ENCODE measurements around the gene C4orf17. TPM values are rescaled to one million over a fixed set of nuclear protein-coding genes. Genes with fewer than 3 reads are reported as not detected.

The C4orf17 gene
- total RNA-seq, 2 experiments from 2014 or later: not detected

DNA sequence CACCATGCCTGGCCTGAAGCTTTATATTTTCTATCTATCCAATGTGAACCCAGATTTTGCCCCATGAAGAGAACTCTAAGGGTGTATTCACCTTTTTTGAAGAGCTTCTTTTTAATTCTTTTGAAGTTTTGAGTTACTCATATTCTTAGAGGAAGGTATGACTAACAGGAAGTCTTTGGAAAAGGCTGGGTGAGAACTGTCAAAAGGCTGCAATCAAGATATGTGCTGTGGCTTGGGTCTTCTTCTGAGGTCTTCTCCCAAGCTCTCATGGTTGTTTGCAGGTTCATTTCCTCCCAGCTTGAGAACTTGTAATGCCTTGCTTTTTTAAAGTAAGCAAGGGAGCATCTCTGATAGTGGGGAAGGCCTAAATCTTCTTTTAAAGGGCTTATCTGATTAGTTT is 3.1 kb upstream of the C4orf17 start:
- no peaks in the 10 kb centered on the region for H3K27me3 ChIP-seq (ENCODE audit: control insufficient read depth in 1 of 2, insufficient read depth in 2 of 2, low read length in 2 of 2)
- Mint-ChIP-seq H3K4me1 (ENCODE audit: low read depth) (peaks cover 62% of the 10 kb centered on the region), H3K36me3 (ENCODE audit: low read depth) (no peaks in the 10 kb centered on the region), H3K27ac (peak overlapping the region; percentile 90), H3K27me3 (no peaks in the 10 kb centered on the region), H3K9me3 (peaks cover 2% of the 10 kb centered on the region), H3K4me3 (peak overlapping the region; percentile 50)
- peak; percentile 96 for ATAC-seq (ENCODE audit: poor library complexity)
- H3K4me1 ChIP-seq (ENCODE audit: insufficient read depth, low read length): peaks cover 28% of the 10 kb centered on the region
- ChIA-PET POLR2A (interaction anchor here (0.6 to 2.0 kb wide), 4 partner anchors 9 to 439 kb away, joined by 3 to 7 read pairs (median 5); partner anchors contain the start of genes DNAJB14 and TRMT10A), CTCF (no interaction called here)
- no peaks in the 10 kb centered on the region for H3K9me3 ChIP-seq (ENCODE audit: control insufficient read depth in 1 of 2, insufficient read depth in 1 of 2, low read length in 2 of 2)
- H3K27ac ChIP-seq (ENCODE audit: low read depth in 1 of 2, low read length in 2 of 2): peak overlapping the region; percentile 8 to 21
- H3K36me3 ChIP-seq (ENCODE audit: insufficient read depth, low read length): no peaks in the 10 kb centered on the region
- intact Hi-C loops (cut with DNase I, micrococcal nuclease): no loop called here
- H3K4me3 ChIP-seq (ENCODE audit: low read length): no peak overlapping the region
- TF ChIP-seq, protein P1, sequence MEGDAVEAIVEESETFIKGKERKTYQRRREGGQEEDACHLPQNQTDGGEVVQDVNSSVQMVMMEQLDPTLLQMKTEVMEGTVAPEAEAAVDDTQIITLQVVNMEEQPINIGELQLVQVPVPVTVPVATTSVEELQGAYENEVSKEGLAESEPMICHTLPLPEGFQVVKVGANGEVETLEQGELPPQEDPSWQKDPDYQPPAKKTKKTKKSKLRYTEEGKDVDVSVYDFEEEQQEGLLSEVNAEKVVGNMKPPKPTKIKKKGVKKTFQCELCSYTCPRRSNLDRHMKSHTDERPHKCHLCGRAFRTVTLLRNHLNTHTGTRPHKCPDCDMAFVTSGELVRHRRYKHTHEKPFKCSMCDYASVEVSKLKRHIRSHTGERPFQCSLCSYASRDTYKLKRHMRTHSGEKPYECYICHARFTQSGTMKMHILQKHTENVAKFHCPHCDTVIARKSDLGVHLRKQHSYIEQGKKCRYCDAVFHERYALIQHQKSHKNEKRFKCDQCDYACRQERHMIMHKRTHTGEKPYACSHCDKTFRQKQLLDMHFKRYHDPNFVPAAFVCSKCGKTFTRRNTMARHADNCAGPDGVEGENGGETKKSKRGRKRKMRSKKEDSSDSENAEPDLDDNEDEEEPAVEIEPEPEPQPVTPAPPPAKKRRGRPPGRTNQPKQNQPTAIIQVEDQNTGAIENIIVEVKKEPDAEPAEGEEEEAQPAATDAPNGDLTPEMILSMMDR (IDR thresholded peaks at IDR 0.05): no peak
- peak in 8 of 14 experiments; percentile 0 to 56 (median 36) for DNase-seq

DNA sequence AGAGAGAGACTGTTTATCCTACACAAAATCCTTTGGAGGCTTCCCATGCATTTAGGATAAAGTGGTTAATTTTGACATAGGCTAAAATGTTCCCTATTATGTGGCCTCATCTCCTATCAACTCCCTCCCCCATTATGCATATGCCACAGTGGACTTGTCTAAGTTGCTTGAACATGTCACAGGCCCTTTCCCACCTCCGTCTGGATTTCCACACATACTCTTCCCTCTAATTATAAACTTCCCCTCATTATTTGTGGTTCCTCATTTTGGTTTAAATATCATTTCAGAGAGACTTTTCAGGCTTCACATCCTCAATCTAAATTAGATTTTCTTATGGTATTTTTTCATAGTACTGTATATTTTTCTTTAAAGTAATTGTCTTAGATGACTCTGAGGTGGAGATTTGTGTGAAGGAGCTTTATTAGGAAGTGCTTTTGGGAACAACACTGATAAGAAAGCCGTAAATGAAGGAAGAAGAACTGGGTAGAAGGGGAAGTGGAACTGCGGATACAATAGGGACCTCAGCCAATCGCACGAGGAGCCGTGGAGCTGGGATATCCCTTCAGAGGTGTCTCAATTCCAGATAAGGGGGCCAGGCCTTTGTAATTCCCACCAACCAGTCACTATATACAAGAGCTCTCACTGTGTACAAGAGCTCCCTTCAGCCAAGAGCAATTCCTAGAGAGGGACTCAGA is 7.9 kb downstream of the C4orf17 start:
- no peak overlapping the region for H3K4me3 ChIP-seq (ENCODE audit: low read length)
- H3K36me3 ChIP-seq (ENCODE audit: insufficient read depth, low read length): no peaks in the 10 kb centered on the region
- DNase-seq (no peak), ATAC-seq (ENCODE audit: poor library complexity) (no peak)
- Mint-ChIP-seq H3K27me3 (no peaks in the 10 kb centered on the region), H3K4me3 (no peak overlapping the region), H3K9me3 (no peaks in the 10 kb centered on the region), H3K27ac (no peak overlapping the region), H3K4me1 (ENCODE audit: low read depth) (no peaks in the 10 kb centered on the region), H3K36me3 (ENCODE audit: low read depth) (no peaks in the 10 kb centered on the region)
- CTCF ChIA-PET: no interaction called here
- no peaks in the 10 kb centered on the region for H3K4me1 ChIP-seq (ENCODE audit: insufficient read depth, low read length)
- TF ChIP-seq, protein P1 (IDR thresholded peaks at IDR 0.05): no peak
- H3K27me3 ChIP-seq (ENCODE audit: control insufficient read depth in 1 of 2, insufficient read depth in 2 of 2, low read length in 2 of 2): no peaks in the 10 kb centered on the region
- intact Hi-C loops (cut with DNase I, micrococcal nuclease): no loop called here
- POLR2A ChIA-PET: interaction anchor here (0.8 kb wide), 1 partner anchor 376 kb away, joined by 3 read pairs; the partner anchor contains the start of gene LAMTOR3
- H3K9me3 ChIP-seq (ENCODE audit: control insufficient read depth in 1 of 2, insufficient read depth in 1 of 2, low read length in 2 of 2): no peaks in the 10 kb centered on the region
- no peak overlapping the region for H3K27ac ChIP-seq (ENCODE audit: low read depth in 1 of 2, low read length in 2 of 2)

DNA sequence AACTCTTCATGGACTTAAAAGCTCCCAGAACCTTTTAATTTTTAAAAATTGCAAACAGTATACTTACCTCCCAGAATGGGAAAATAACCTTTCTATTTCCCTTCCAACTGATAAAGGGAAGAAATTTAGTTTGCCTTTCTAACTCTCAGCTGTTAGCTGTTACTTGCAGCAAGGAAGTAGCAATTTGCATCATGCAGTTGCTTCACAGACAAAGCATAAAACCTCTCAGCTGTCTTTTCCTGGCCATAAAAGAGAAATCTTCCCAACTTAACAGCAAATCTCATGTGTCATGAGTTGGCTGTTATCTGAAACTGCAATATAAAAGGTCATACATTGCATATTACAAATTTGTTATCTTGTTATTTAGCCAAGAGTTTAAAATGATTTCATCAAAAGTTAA is 18.4 kb downstream of the C4orf17 start:
- Mint-ChIP-seq H3K27me3 (peaks cover 11% of the 10 kb centered on the region), H3K27ac (no peak overlapping the region), H3K4me1 (ENCODE audit: low read depth) (no peaks in the 10 kb centered on the region), H3K36me3 (ENCODE audit: low read depth) (no peaks in the 10 kb centered on the region), H3K4me3 (no peak overlapping the region), H3K9me3 (no peaks in the 10 kb centered on the region)
- H3K4me3 ChIP-seq (ENCODE audit: low read length): no peak overlapping the region
- H3K27ac ChIP-seq (ENCODE audit: low read depth in 1 of 2, low read length in 2 of 2): no peak overlapping the region
- DNase-seq (no peak), ATAC-seq (ENCODE audit: poor library complexity) (no peak)
- intact Hi-C loops (cut with DNase I, micrococcal nuclease): no loop called here
- TF ChIP-seq, protein P1 (IDR thresholded peaks at IDR 0.05): no peak
- no peaks in the 10 kb centered on the region for H3K36me3 ChIP-seq (ENCODE audit: insufficient read depth, low read length)
- POLR2A ChIA-PET: no interaction called here
- H3K27me3 ChIP-seq (ENCODE audit: control insufficient read depth in 1 of 2, insufficient read depth in 2 of 2, low read length in 2 of 2): no peaks in the 10 kb centered on the region
- no peaks in the 10 kb centered on the region for H3K9me3 ChIP-seq (ENCODE audit: control insufficient read depth in 1 of 2, insufficient read depth in 1 of 2, low read length in 2 of 2)
- H3K4me1 ChIP-seq (ENCODE audit: insufficient read depth, low read length): no peaks in the 10 kb centered on the region
- CTCF ChIA-PET: no interaction called here
